ENCODE measurements around the gene POLK.

POLK gene

DNA sequence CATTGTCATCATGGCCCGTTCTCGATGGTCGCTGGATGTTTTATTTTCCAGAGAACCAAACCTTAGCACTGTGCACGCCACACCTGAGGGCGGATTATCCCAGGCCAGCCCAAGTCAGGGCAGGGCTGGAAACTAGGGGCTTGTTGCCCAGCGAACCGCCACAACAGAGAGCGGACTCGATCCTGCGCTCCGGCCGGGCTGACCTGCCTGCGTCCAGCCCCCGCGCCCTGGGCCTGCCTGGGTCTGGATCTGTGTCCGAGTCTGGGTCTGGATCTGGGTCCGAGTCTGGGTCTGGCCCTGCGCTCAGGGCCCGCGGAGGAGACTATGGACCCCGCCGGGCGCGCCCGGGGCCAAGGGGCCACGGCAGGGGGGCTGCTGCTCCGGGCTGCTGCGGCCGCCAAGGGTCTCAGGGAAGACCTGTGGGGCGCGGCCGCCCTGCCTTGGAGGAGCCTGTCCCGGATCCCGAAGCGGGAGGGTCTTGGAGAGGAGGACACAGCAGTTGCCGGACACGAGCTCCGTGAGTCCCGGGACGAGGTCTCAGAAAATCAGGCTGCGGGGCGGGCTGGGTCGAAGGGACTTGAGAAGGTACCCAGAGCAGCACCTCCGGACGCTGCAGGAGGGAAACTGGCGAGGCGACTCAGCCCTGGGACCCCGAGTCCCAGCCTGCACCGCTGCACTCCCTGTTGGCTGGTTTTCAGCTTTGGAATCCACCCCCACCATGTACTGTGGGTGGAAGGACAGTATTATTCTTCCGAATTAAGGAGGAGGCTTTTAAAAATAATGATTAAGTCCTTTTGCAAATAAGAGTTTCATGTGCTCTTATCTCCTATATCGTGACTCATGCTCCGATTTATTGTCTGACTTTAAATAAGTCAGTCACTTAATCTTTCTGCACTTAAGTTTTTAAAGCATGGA is 99.9 kb downstream of the POLK start, which contains the start of gene ANKDD1B:
ANKDD1B (plus strand) TSS at position 143 of the 915 bp plus-strand sequence; CDS start at position 325, 182 bp downstream.
- no peak for DNase-seq

GRCh38 chr5:75612226-75612569 is 100.5 kb downstream of the POLK start:
- no peak for DNase-seq

DNA sequence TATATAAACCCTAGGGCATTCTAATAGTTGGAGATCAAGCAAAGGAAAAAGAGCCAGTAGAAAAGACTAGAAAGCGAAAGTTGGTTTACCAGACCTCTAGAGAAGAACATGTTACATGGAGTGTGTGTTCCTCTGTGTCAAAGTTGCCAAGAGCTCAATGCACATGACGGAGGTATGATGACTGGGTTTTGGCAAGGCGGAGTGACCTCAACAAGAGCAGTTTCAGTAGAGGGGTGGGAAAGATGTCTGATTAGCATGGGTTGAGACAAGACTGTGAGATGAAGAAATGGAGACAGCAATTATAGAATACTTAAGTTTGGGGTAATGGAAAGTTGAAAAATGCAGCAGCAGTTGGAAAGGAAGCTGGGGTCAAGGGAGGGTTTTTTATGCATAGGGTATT is 101.2 kb downstream of the POLK start:
- no peak for DNase-seq

DNA sequence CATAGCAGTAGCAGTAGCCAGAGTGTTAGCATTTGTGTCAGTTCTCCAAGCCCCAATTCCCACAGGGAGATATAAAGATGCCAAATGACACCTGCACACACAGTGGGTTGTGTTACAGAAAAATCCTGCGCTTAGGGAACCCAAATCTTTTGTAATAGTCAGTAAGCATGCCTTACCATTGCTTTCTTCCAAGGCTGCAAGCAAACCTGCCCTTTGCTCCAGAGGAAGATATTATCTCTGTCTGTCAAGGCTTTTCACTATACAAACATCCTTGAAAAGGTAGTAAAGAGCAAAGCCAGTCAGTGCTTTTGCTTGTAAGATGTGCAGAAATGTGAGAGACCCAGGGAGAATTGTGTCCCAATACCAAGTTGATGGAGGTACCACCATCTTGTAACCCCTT is 102.5 kb downstream of the POLK start:
- DNase-seq, result no peak

- DNase-seq, result no peak
These were observed 104.7 kb downstream of the POLK start for GRCh38 chr5:75616371-75616881.

GRCh38 chr5:75616971-75617621 is 105.4 kb downstream of the POLK start:
- no peak for DNase-seq

DNA sequence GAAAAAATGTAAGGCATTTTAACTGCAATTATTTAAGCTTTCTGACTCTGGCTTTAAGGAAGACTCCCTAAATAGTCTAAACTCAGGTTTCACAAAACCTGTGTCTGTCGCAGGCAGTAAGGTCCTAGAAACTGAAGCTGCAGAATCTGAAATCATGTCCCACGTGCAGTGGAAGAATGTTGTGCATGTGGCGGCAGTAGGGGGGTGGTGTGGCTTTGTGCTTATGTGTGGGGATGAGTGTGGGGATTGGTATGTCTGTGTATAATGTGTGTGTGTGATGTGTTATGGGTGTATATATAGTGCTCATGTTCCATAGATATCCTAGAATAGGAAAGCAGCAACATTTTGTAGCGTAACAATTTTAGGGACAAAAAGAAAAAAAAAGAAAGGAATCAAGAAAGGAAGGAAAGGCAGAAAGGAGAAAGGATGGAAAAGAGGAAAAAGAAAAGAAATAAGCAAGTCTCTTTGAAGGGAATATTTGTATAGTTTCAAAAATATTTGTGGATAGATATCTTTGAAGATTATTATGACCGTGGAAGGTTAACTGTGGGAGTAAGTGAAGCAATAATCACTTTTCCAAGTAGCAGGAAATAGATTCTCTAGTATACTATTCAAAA is 106.2 kb downstream of the POLK start:
- no peak for DNase-seq

DNA sequence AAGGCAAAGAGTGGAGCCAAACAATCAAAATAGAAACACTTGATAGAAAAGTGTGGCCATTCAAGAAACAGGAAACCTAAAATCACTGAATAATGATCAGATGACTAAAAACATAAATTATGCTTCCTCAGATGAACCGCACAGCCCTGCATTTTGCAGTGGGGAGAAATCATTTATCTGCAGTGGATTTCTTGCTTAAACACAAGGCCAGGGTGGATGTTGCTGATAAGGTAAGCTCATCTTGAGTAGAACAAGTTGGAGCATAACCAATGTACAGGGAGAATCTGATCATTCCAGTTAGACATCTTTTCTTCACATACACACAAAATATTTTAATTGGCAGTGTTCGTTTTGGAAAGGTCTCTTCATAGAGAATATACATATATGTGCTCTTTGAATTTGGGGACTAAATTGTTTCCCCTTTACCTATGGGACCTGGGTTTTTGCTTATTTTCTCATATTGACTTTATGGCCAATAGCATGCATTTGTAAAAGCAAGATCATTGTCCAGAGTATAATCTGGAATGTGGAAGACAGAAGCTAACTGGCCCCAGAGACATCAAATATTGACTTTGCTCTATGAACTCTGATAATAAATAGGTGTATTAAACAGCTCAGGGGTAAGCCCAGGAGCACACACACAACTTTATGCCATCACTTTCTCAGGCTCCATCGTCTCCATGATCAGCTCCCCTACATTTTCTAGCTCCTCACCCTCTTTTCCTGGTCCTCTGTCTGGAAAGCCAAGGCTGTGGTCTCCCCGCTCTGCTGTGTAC is 108.7 kb downstream of the POLK start:
- no peak for DNase-seq

DNA sequence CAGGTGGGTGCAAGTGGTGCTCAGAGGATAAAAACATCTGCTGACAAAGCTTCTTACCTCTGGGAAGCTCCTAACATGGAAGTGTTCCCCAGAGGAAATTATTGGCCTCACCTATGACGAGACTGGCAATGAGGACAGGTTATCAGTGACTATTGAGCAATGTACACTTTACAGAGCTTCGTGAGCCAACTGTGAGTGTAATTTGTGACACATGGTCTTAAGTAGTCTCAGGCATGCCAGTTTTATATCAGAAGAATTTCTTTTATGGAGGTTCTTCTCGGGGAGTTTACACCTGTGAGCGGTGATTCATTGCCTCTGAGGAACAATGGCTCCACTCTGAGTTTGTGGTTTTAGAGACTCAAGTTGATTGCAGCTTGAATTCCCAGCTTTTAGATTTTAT is 110.9 kb downstream of the POLK start:
- no peak for DNase-seq

DNA sequence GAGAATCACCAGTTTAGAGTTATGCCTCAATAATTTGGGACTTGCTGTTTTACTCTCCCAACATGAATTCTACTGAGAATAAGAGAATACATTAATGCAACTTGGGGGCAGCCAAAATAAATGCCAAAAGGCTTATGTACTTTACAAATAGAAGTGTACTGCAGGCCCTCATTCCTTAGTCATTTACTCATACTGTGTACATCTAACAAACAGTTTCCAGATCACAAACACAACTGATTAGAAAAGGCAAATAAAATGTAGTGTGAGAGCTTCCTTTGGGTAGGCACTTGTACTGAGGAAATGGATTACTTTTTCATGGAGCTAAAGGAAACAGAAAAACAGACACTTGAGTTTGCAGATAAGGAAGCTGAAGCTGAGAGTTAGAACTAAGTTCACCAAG is 112.2 kb downstream of the POLK start:
- DNase-seq, result no peak

DNA sequence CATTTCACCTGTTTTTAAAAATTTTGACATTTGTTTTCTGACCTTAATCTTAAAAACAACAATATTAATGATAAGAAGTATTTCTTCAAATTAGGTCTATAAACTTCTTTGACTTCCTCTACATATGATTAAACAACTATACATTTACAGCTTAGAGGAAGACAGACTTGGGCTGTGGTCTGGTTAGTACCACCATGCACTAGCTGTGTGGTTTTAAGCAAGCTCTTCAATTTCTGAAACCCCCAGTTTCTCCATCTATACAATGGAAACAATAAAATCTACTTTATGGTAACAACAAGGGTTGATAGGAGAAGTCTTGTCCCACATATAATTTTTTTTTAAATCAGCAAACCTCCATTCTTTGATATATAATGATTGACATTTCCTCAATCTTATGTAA is 115.3 kb downstream of the POLK start:
- DNase-seq, result no peak

DNA sequence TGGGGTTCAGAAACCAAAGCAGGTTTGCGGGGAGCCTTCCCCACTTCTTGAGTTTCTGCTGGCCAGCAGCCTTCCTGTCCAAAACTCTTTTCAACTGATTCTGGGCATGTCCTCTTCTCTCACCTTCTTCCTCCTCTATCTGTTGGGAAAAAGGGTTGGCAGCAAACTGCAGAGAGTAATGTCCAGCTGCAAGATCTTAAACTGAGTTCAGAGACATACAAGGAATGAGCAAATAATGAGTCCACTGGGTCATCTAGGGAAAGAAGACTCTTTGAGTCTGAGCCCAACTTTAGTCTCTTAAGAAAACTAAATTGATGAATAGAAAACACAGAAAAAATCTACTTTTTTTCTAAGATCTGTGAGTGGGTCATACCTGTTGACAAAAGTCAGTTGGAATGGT is 116.1 kb downstream of the POLK start:
- no peak for DNase-seq

DNA sequence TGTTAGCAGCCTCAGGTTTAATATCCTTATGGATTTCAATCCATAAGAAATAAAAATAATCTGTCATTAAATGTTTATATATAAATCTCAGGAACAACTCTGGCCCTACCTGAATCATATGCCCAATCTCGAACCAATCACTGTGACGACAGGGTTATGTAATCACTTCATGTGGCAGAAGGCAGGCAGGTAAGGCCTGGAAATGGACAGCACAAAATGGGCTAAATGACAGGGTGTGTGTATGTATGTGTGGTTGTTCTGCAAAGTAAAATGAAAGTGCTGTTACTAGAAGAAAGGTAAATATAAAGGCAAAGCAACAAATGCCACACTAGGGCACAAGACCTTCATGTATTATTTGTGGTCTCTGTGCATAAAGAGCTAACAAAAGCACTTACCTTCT is 119.2 kb downstream of the POLK start:
- no peak for DNase-seq

GRCh38 chr5:75632321-75632720 is 120.6 kb downstream of the POLK start:
- DNase-seq, result no peak

- DNase-seq, result no peak
These were observed 126.3 kb downstream of the POLK start for GRCh38 chr5:75637949-75638348.

- DNase-seq, result no peak
These were observed 128.0 kb downstream of the POLK start for GRCh38 chr5:75639535-75640311.

- no peak for DNase-seq
These were observed 128.7 kb downstream of the POLK start for GRCh38 chr5:75640395-75640794.

GRCh38 chr5:75640826-75641225 is 129.1 kb downstream of the POLK start:
- DNase-seq, result no peak

- no peak for DNase-seq
These were observed 137.0 kb downstream of the POLK start for GRCh38 chr5:75648712-75649111.
